Nephron (organoid): ENCODE data around the gene MYEF2.
A peak's percentile ranks its signal among the peaks of the same experiment; 100 is the strongest.

Experiments used
- H3K27ac Mint-ChIP-seq, 3 experiments: 2 replicates each; pipeline ENCODE4 v1.8.0; 2020; ENCODE audit warnings: mixed read lengths in 3 of 3, mild to moderate bottlenecking in 2 of 3, moderate library complexity in 1 of 3
- H3K27me3 Mint-ChIP-seq: 2 replicates; pipeline ENCODE4 v1.8.0; 2021; ENCODE audit warnings: low read depth, mild to moderate bottlenecking, moderate library complexity, mixed read lengths
- H3K36me3 Mint-ChIP-seq: 2 replicates; pipeline ENCODE4 v1.8.0; 2020; ENCODE audit warnings: low read depth, mixed read lengths
- H3K4me1 Mint-ChIP-seq: 2 replicates; pipeline ENCODE4 v1.8.0; 2020; ENCODE audit warnings: mixed read lengths
- H3K4me3 Mint-ChIP-seq, 3 experiments: 2 replicates each; pipeline ENCODE4 v1.8.0; 2020; ENCODE audit warnings: mild to moderate bottlenecking in 3 of 3, mixed read lengths in 3 of 3, moderate library complexity in 2 of 3
- H3K9me3 Mint-ChIP-seq: 2 replicates; pipeline ENCODE4 v1.8.0; 2020; ENCODE audit warnings: mixed read lengths
- TF ChIP-seq, protein P1 (sequence below), 3 experiments: fragments of 200-600 bp; sonication (generic); IDR thresholded peaks; one replicate each; pipeline ENCODE4 v1.5.0; 2021; ENCODE audit warnings: antibody characterized with exemption in 3 of 3; ENCODE audit not compliant: unreplicated experiment in 3 of 3

The MYEF2 gene

DNA sequence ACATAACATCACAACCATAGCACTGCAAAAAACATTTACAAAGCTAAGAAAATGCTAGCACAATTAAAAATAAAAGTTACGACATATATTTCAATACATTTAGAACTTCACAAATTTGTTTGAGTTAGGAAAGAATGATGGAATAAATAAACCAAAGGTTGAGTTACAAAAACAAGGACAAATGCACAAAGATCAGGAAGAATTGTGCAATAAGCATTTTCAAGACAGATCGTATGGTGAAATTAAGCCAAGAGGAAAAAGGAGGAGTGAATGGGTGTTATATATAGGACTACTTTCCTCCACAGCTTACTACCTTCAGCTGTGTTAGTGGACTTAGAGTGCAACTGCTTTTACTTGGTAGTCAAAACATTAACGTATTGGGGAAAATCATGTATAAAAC is 7.4 kb upstream of the MYEF2 start:
- H3K4me3 Mint-ChIP-seq: no peak overlapping the region

DNA sequence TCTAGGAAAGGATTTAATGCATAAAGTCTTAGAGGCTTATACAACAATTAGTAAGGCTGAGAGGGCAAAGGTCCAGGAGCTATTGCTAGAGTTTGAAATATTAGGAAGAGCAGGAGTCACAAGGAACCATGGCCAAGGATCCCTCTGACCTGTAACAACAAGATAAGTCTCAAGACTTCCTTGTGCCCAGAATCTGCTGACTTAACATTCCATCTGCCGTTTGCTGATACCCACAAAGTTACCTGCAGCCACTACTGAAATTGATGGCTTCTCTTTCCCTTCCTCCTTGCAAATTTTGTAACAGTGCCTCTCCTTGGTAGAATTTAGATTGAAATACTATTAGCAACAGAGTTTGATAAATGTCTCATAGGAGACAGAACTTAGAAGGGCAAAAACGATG is 4.7 kb upstream of the MYEF2 start:
- Mint-ChIP-seq H3K9me3 (no peaks in the 10 kb centered on the region), H3K36me3 (no peaks in the 10 kb centered on the region), H3K27ac (no peak overlapping the region), H3K27me3 (no peaks in the 10 kb centered on the region), H3K4me3 (no peak overlapping the region), H3K4me1 (no peaks in the 10 kb centered on the region)
- TF ChIP-seq, protein P1, sequence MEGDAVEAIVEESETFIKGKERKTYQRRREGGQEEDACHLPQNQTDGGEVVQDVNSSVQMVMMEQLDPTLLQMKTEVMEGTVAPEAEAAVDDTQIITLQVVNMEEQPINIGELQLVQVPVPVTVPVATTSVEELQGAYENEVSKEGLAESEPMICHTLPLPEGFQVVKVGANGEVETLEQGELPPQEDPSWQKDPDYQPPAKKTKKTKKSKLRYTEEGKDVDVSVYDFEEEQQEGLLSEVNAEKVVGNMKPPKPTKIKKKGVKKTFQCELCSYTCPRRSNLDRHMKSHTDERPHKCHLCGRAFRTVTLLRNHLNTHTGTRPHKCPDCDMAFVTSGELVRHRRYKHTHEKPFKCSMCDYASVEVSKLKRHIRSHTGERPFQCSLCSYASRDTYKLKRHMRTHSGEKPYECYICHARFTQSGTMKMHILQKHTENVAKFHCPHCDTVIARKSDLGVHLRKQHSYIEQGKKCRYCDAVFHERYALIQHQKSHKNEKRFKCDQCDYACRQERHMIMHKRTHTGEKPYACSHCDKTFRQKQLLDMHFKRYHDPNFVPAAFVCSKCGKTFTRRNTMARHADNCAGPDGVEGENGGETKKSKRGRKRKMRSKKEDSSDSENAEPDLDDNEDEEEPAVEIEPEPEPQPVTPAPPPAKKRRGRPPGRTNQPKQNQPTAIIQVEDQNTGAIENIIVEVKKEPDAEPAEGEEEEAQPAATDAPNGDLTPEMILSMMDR (IDR thresholded peaks at IDR 0.05; ENCODE audit: unreplicated experiment in 3 of 3): no peak

More for the DNA sequence above, 7.4 kb upstream of the MYEF2 start:
- Mint-ChIP-seq H3K36me3 (no peaks in the 10 kb centered on the region), H3K9me3 (no peaks in the 10 kb centered on the region), H3K27ac (no peak overlapping the region), H3K27me3 (peaks cover 4% of the 10 kb centered on the region), H3K4me1 (no peaks in the 10 kb centered on the region)
- TF ChIP-seq, protein P1 (IDR thresholded peaks at IDR 0.05; ENCODE audit: unreplicated experiment in 3 of 3): no peak

DNA sequence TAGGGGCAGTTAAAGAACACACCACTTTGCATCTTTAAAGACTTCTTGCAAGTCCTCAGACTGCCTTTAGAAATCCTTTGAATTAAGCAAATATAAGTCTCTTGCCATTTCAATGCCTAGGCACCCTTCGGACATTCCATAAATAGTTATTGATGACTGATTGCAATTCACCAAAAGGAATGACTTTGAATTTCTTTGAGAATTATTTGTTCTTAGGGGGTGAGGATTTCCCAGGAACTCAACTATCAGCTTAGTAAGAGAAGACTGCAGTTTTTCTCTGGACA is 495 bp upstream of the MYEF2 start:
- Mint-ChIP-seq H3K9me3 (peaks cover 9% of the 10 kb centered on the region), H3K36me3 (peaks cover 20% of the 10 kb centered on the region), H3K27ac (peak overlapping the region in 1 of 3 experiments; percentile 67), H3K27me3 (no peaks in the 10 kb centered on the region), H3K4me1 (peaks cover 16% of the 10 kb centered on the region), H3K4me3 (peak overlapping the region; percentile 75 to 87 (median 84))
- TF ChIP-seq, protein P1 (IDR thresholded peaks at IDR 0.05; ENCODE audit: unreplicated experiment in 3 of 3): no peak

DNA sequence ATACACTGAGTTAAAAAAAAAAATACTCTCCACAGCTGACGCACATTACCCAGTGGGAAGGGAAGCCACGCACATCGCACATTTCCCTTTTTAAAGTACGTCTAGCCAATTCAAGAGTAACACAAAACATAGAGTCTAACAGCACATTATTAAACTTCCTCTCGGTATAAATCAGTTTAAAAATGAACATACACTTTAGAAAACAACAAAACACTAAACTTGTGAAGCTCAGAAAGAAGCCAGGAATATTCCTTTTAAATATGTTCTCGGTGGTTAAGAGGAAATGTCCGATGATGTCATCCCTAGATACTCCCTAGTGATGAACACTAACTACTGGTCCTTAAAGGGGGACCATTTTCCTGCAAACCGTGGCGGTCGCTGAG is 721 bp downstream of the MYEF2 start:
- H3K4me3 Mint-ChIP-seq: peak overlapping the region; percentile 94 to 97 (median 94)
- peaks cover 19% of the 10 kb centered on the region for H3K9me3 Mint-ChIP-seq
- peaks cover 16% of the 10 kb centered on the region for H3K4me1 Mint-ChIP-seq

DNA sequence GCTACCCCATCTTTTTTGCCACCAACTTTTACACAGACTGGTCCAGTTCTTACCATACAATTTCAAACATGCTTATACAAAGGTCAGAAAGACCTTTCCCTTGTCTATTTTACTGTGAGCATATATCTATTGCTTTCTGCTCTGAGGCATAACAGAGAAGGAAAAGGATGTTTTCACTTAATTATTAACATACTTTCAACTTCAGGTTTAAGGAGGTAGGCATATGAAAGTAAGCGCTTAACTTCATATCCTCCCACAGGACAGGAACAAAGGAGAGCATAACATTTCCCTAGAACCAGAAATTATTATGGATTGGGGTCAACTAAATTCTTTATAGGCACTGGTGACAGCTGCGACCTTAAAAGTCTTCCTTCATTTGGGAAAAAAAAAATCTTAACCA is 1.1 kb downstream of the MYEF2 start:
- peaks cover 22% of the 10 kb centered on the region for H3K9me3 Mint-ChIP-seq
- peaks cover 16% of the 10 kb centered on the region for H3K4me1 Mint-ChIP-seq
- peak overlapping the region; percentile 98 to 99 (median 98) for H3K27ac Mint-ChIP-seq
- peak overlapping the region; percentile 94 to 97 (median 94) for H3K4me3 Mint-ChIP-seq
- no peaks in the 10 kb centered on the region for H3K27me3 Mint-ChIP-seq
- TF ChIP-seq, protein P1 (IDR thresholded peaks at IDR 0.05; ENCODE audit: unreplicated experiment in 3 of 3): no peak
- peaks cover 37% of the 10 kb centered on the region for H3K36me3 Mint-ChIP-seq

More for the DNA sequence above, 721 bp downstream of the MYEF2 start:
- TF ChIP-seq, protein P1 (IDR thresholded peaks at IDR 0.05; ENCODE audit: unreplicated experiment in 3 of 3): no peak
- Mint-ChIP-seq H3K27me3 (no peaks in the 10 kb centered on the region), H3K36me3 (peaks cover 33% of the 10 kb centered on the region), H3K27ac (peak overlapping the region; percentile 98 to 99 (median 98))

DNA sequence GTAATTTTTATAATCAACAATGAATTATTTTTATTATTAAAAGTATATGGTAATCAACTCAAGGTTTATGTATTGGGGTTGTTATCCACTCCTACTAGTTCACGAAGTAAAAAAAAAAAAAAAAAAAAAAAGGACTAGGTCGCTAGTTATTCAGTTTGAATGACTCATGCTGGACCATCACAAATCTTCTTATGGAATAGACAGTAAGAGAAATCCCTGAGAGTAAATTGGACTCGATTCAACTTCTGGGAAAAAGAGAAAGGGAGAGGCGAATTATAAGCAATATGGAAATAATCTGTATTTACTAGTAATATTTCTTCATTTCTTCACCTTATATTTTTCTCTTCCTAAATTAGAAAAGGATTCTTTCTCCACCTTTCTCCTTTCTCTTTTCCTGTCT is 2.0 kb downstream of the MYEF2 start:
- Mint-ChIP-seq H3K36me3 (peaks cover 44% of the 10 kb centered on the region), H3K4me3 (peak overlapping the region; percentile 94 to 97 (median 94)), H3K27me3 (no peaks in the 10 kb centered on the region), H3K4me1 (peaks cover 16% of the 10 kb centered on the region), H3K27ac (peak overlapping the region in 1 of 3 experiments; percentile 46), H3K9me3 (peaks cover 25% of the 10 kb centered on the region)
- TF ChIP-seq, protein P1 (IDR thresholded peaks at IDR 0.05; ENCODE audit: unreplicated experiment in 3 of 3): no peak
